GM21360 (cell line): ENCODE measurements around the gene ZNF414.
"Not testable (repeated sequence)": the region's sequence is repeated elsewhere in the genome, so short reads cannot be mapped to it uniquely, and the experiment has no call there.

ENCODE experiments used
- ATAC-seq: cut with Tn5 transposase; IDR thresholded peaks from one replicate; pipeline ENCODE4 v1.9.1; 2021; ENCODE audit warnings: mild to moderate bottlenecking, moderate library complexity; ENCODE audit not compliant: unreplicated experiment

ZNF414 gene

GRCh38 chr19:8518536-8518935, 4.6 kb upstream of the ZNF414 start:
- ATAC-seq, result no peak

GRCh38 chr19:8517551-8518442, 3.8 kb upstream of the ZNF414 start:
- no peak for ATAC-seq

DNA sequence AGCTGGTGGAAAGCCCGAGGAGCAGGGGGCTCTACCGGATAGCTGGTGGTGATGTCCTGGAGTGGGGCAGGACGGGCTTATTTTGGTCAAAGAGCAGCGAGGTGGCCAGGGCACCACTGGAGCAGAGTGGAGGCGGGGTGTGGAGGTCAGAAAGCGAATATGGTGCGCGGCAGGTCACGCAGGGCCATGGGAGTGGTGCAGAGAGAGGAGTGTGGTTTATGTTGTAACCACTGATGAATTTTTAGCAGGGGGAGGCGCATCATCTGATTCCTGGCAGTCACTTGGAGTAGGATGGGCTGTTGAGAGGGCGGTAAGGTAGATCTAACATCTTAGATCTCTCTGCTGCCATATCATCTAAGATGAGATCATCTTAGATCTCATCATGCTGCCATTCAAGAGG, 1.4 kb upstream of the ZNF414 start:
- ATAC-seq, result no peak

- ATAC-seq, result not testable (repeated sequence)
Observed at GRCh38 chr19:8514505-8515009, 590 bp upstream of the ZNF414 start.

DNA sequence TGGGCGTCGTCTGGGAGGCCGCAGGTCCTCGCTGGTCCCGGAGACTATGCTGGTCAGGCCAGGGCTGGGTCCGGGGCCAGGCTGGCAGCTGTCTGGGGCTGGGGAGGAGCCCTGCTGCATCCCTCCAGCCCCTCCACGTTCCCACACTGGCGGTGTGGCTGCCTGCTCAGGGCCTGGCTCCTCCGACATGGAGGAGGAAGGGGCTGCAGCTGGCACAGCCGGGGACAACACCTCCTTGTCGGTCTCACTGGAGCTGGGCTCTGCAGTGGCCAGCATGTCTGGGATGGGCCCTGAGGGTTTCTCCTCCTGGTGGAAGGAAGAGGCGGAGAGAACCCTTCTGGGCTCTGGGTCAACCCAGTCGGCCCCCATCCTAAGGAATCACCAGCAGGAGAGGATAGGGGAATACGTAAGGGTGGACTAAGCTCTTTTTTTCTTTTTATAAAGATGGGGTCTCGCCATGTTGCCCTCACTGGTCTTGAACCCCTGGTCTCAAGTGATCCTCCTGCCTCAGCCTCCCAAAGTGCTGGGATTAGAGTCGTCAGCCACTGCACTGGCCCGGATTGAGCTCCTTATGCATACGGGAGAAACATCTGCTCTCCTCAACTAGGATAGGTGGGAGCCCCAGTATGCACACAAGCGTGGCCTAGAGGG, 806 bp downstream of the ZNF414 start:
- ATAC-seq, result no peak

- ATAC-seq, result no peak
Observed at GRCh38 chr19:8512115-8512967, 1.6 kb downstream of the ZNF414 start.

- no peak for ATAC-seq
Observed at GRCh38 chr19:8511573-8512101, 2.3 kb downstream of the ZNF414 start.

- ATAC-seq, result no peak
Observed at GRCh38 chr19:8510589-8511115, 3.3 kb downstream of the ZNF414 start.

DNA sequence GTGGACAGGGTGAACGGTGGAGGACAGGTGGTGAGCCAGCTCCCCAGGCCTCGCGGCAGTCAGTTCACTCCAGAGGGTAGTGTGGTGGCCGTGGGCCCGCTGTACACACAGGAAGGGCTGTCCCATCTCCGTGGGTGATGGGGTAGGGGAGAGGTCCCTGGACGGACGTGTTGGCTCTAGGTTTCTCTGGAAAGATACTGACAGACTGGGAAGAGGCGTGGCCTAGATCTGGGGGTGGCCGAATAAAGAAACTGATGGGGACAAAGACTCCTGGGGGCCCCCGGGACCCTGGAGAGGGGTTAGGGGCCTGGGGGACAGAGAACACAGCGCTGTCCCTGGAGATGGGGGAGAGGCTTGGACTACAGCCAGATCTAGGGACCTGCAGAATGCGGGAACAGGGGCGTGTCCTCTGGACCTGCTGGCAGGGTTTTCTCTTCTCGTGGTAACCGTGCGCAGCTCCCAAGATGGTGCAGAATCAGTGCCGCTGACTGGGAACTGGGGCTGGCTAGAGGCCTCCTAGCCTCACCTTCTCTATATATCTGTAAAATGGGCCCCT, 7.5 kb downstream of the ZNF414 start:
- no peak for ATAC-seq

DNA sequence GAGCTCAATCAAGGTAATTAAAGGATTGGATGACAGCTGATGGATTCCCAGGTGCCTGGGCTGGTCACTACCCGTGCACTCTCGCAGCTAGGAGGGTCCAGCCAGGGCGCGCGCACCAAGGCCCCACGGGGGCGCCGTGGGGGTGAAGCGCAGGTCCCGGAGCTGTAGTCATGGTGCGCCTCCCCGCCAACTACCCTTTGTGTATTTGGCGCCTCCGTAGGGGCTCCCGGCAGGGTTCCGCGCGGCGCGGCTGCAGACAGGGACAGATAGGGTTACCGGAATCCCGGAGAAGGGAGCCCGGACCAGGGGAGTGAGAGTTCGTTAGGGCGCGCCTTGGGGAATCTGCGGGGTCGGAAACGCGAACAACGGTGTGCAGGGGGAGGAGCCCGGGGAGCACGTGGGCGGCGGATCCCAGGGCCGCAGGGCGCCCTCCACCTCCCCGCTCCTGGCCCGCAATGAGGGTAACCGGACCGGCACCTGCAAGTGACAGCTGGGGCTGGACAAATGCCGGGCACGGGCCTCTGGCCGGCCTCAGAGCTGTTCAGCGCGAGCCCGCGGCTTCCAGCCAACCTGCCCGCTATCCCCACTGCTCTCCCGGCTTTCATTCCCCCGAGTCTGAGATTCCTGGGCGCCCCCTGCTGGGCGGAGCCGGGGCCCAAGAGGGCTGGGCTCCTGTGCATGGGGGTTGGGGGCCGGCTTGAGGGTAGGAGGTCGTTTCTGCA, 8.1 kb downstream of the ZNF414 start:
- ATAC-seq, result no peak

- ATAC-seq, result no peak
Observed at GRCh38 chr19:8504919-8505318, 9.0 kb downstream of the ZNF414 start.

DNA sequence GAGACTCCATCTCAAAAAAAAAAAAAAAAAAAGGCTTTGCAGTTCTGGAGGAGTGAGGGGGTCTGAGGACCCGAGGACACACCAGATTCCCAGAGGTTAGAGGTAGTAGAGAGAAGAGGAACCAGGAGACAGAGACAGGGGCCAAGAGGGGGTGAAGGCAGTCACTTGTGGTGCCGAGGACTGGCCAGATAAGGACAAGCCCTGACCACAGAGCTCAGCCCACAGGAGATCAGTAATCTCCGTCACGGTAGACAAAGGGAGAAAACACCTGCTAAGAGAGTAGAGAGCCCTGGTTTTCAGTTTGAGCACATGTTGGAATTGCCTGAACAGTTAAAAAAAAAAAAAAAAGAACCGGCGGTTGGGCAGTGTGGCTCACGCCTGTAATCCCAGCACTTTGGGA, 9.8 kb downstream of the ZNF414 start:
- ATAC-seq, result no peak

GRCh38 chr19:8503510-8503909, 10.5 kb downstream of the ZNF414 start:
- ATAC-seq, result no peak

DNA sequence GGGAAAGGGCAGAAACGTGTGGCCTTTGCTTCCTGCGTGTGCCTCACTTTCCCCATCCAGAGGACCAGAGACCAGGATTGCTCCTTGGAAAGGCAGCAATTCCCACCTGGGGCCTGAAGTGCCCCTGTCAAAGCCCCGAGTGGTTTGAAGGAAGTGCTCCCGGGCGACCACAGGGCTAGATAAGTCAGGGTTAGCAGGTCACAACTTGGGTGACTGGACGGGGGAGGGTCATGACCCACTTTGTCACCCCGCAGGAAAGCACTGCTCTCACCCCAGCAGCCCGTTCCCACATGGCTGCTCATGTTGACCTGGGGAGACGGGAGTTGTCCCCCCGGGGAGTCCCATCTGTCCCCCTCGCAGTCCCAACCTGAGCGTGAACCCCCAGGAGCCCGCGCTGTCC, 12.0 kb downstream of the ZNF414 start:
- ATAC-seq, result no peak

DNA sequence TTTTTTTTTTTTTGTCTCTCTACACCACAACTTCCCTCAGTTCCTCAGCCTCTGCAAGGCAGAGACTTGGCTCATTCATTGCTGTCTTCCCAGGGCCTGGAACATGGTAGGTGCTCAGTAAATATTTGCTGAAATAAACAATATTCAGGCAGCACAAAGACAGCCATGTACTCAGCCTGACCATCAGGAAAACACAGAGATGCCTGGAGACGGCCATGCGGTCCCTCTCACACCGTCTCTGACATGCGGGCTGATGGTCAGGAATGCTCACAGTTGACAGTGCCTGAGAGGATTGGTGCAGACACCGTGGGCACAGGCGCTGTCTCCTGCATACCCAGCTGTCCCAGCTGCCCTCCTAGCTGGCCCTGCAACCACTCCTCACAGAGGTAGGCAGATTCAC, 12.5 kb downstream of the ZNF414 start:
- ATAC-seq, result no peak

- ATAC-seq, result no peak
Observed at GRCh38 chr19:8500158-8500557, 13.8 kb downstream of the ZNF414 start.

- no peak for ATAC-seq
Observed at GRCh38 chr19:8499048-8499833, 14.7 kb downstream of the ZNF414 start.

GRCh38 chr19:8498295-8498694, 15.7 kb downstream of the ZNF414 start:
- no peak for ATAC-seq

GRCh38 chr19:8494158-8494557, 19.8 kb downstream of the ZNF414 start:
- ATAC-seq, result no peak
